K562 (cell line): ENCODE measurements around the gene EXTL1. TPM values are rescaled to one million over a fixed set of nuclear protein-coding genes. Genes with fewer than 3 reads are reported as not detected.
A peak's percentile ranks its signal among the peaks of the same experiment; 100 is the strongest.

ENCODE experiments used
- CEBPG ChIP-seq, 3 experiments: fragments of 200-800 bp in 1 of 3; sonication (Bioruptor generic) in 1 of 3; sonication (generic) in 1 of 3; formaldehyde crosslinking in 1 of 3; IDR thresholded peaks in 2 of 3; conservative IDR thresholded peaks in 1 of 3; 2 replicates each; pipeline versions ENCODE4 v1.6.1 to v1.8.0; 2016 to 2022; ENCODE audit warnings: missing compliant biosample characterization in 2 of 3, missing genetic modification characterization in 2 of 3, mild to moderate bottlenecking in 1 of 3, missing genetic modification reagents in 1 of 3
- DIDO1 ChIP-seq: fragments of 450-650 bp; IDR thresholded peaks from 2 replicates; pipeline ENCODE4 v1.6.1; 2016; ENCODE audit warnings: low read depth, missing biosample characterization, missing genetic modification characterization
- HMGN3 ChIP-seq: IDR thresholded peaks from 2 replicates; pipeline ENCODE4 v1.6.1; 2011; ENCODE audit warnings: borderline replicate concordance, low read depth, mild to moderate bottlenecking, mixed read lengths, low read length; ENCODE audit not compliant: insufficient read length; ENCODE audit errors: extremely low read depth
- HNRNPH1 ChIP-seq: fragments of 200-400 bp; formaldehyde crosslinking; optimal IDR thresholded peaks from 2 replicates; pipeline ENCODE3; 2017; ENCODE audit warnings: low read depth, mild to moderate bottlenecking, low read length, moderate library complexity
- NONO ChIP-seq, 2 experiments: fragments of 200-400 bp in 1 of 2; fragments of 450-650 bp in 1 of 2; formaldehyde crosslinking in 1 of 2; IDR thresholded peaks; 2 replicates each; pipeline ENCODE4 v1.6.1; 2017; ENCODE audit warnings: low read depth in 2 of 2, mild to moderate bottlenecking in 2 of 2, moderate library complexity in 2 of 2, low read length in 1 of 2
- POLR2B ChIP-seq: fragments of 450-650 bp; IDR thresholded peaks from 2 replicates; pipeline ENCODE4 v1.6.1; 2018; ENCODE audit warnings: low read depth; ENCODE audit not compliant: partially characterized antibody
- SMAD1 ChIP-seq: fragments of 150-350 bp; IDR thresholded peaks from 2 replicates; pipeline ENCODE4 v1.6.1; 2014; ENCODE audit warnings: low read length, low read depth; ENCODE audit not compliant: partially characterized antibody
- SMARCB1 ChIP-seq: IDR thresholded peaks from 2 replicates; pipeline ENCODE4 v1.6.1; 2011; ENCODE audit warnings: improper control_type of control experiment, low read depth; ENCODE audit not compliant: insufficient read length
- UBTF ChIP-seq, 2 experiments: IDR thresholded peaks; 2 replicates each; pipeline ENCODE4 v1.6.1; 2012; ENCODE audit warnings: improper control_type of control experiment in 2 of 2, low read depth in 2 of 2, low read length in 2 of 2, borderline replicate concordance in 1 of 2
- ZBTB17 ChIP-seq: fragments of 450-650 bp; formaldehyde crosslinking; IDR thresholded peaks from 2 replicates; pipeline ENCODE4 v1.4.0; 2020; ENCODE audit warnings: mild to moderate bottlenecking
- ZEB2 ChIP-seq: fragments of 450-650 bp; IDR thresholded peaks from 2 replicates; pipeline ENCODE4 v1.6.1; 2016
- polyA plus RNA-seq, 8 experiments: library from polyadenylated mRNA; depleted of rRNA in 4 of 8; stranded (reverse) in 5 of 8; unstranded in 3 of 8; fragments of >200 nt; fragmentation: Nextera tagmentation in 2 of 8; fragmentation: Illumina TruSeq in 1 of 8; extraction: Ambion mirVana in 2 of 8; extraction: Trizol in 1 of 8; gene quantifications; 2 replicates each; pipeline versions ENCODE4 v1.2.1 to v1.2.3, GENCODE V29; 2011 to 2014; ENCODE audit warnings: inconsistent platforms in 1 of 8, missing spikeins in 1 of 8
- total RNA-seq, 7 experiments: library from RNA; depleted of rRNA in 6 of 7; stranded (reverse); fragments of >200 nt in 6 of 7; fragmentation: Illumina TruSeq in 2 of 7; extraction: Trizol in 2 of 7; gene quantifications; 2 replicates each; pipeline versions ENCODE4 v1.2.1 to v1.2.3, GENCODE V29; 2011 to 2021; ENCODE audit warnings: low replicate concordance in 1 of 7
- TF ChIP-seq, protein P1 (sequence below): sonication (generic); formaldehyde crosslinking; IDR thresholded peaks from 2 replicates; pipeline ENCODE4 v1.8.1; 2023; ENCODE audit warnings: mild to moderate bottlenecking, missing genetic modification reagents

The EXTL1 gene
- total and polyA plus RNA-seq, 9 of the 15 experiments (the other 6 are each of a cell fraction or from before 2014, with no cell fraction given): 0.04 to 0.23 (median 0.08) TPM; not detected in 3

DNA sequence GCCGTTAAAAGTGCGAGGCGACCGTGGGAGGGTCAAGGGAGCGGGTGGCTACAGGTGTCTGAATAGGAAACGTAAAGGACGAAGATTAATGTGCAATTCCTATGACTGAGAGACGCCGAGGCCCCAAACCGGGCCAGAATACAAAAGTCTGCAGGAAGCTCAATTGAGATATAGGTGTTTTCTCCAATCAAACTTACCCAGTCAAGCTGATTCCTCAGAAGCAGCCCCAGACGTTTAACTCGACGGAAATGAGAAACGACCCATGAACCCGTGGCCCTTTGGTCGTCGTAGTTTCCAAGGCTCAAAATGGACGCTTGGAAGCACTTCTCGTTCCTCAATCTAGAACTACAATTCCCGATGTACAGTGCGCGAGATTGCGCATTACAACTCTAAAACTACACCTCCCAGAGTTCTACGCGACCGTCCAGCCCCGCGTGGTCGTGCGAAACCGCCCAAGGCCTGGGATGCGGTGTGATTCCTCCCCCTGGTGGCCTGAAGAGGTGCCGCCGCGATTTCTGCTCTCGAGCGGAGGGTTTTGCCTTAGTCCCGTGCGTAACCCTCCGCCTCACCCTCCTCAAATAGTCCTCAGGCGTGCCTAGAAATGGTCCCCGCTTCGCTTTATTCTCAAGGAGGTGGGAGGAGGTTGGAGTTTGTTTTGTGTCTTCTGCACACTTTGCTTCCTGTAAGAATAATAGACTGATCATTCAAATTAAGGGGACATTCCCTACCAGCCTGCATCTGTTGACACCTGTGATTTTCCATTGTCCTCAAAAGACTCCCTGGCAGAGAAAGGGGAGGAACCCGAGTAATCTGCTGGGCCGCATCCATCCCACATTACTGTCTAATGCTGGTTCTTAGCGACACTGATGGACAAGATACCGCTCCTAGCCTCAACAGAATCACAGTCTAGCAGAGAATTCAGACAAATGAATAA lies 23.5 kb upstream of the EXTL1 start, which contains the start of gene PAFAH2 (continued):
- TF ChIP-seq UBTF (IDR thresholded peaks at IDR 0.05; ENCODE audit: borderline replicate concordance in 1 of 2, low read depth in 2 of 2, low read length in 2 of 2) (0 out of 4 replicates have a peak, but pooled peaks of 1 of the 2 experiments have one; percentile 13), SMAD1 (no peak), ZEB2 (peak; percentile 87), CEBPG (CRISPR knock-in tag; IDR thresholded peaks at IDR 0.05) (peak; percentile 94), CEBPG (tag; conservative IDR thresholded peaks at IDR 0.05 in 1 of 2, IDR thresholded peaks at IDR 0.05 in 1 of 2) (peak; percentile 88 to 90), DIDO1 (tag) (peak; percentile 88), NONO (IDR thresholded peaks at IDR 0.05; ENCODE audit: low read depth in 2 of 2, low read length in 1 of 2) (peak in 1 of 2 experiments; percentile 76; a peak in 1 of 4 replicates), SMARCB1 (peak; percentile 41), HNRNPH1 (no peak), ZBTB17 (peak; percentile 86), HMGN3 (peak; percentile 44), POLR2B (peak; percentile 46)
- TF ChIP-seq, protein P1, sequence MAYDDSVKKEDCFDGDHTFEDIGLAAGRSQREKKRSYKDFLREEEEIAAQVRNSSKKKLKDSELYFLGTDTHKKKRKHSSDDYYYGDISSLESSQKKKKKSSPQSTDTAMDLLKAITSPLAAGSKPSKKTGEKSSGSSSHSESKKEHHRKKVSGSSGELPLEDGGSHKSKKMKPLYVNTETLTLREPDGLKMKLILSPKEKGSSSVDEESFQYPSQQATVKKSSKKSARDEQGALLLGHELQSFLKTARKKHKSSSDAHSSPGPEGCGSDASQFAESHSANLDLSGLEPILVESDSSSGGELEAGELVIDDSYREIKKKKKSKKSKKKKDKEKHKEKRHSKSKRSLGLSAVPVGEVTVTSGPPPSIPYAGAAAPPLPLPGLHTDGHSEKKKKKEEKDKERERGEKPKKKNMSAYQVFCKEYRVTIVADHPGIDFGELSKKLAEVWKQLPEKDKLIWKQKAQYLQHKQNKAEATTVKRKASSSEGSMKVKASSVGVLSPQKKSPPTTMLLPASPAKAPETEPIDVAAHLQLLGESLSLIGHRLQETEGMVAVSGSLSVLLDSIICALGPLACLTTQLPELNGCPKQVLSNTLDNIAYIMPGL: peak; percentile 90; the same call in 1 of the 2 replicates
